Measurements from ENCODE around the gene QKI.

The QKI gene

GRCh38 chr6:163607792-163608191 is 193.3 kb downstream of the QKI start:
- DNase-seq (ENCODE audit: low read depth), result no peak
- H3K4me3 ChIP-seq (ENCODE audit: control insufficient read depth, low read depth, low read length), result no peak overlapping the region
- TF ChIP-seq, protein P1, sequence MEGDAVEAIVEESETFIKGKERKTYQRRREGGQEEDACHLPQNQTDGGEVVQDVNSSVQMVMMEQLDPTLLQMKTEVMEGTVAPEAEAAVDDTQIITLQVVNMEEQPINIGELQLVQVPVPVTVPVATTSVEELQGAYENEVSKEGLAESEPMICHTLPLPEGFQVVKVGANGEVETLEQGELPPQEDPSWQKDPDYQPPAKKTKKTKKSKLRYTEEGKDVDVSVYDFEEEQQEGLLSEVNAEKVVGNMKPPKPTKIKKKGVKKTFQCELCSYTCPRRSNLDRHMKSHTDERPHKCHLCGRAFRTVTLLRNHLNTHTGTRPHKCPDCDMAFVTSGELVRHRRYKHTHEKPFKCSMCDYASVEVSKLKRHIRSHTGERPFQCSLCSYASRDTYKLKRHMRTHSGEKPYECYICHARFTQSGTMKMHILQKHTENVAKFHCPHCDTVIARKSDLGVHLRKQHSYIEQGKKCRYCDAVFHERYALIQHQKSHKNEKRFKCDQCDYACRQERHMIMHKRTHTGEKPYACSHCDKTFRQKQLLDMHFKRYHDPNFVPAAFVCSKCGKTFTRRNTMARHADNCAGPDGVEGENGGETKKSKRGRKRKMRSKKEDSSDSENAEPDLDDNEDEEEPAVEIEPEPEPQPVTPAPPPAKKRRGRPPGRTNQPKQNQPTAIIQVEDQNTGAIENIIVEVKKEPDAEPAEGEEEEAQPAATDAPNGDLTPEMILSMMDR (IDR thresholded peaks at IDR 0.05; ENCODE audit: control insufficient read depth, insufficient read depth, low read depth, low read length, missing control alignments), result no peak

- no peak overlapping the region for H3K4me3 ChIP-seq (ENCODE audit: control insufficient read depth, low read depth, low read length)
- DNase-seq (ENCODE audit: low read depth), result no peak
- TF ChIP-seq, protein P1 (IDR thresholded peaks at IDR 0.05; ENCODE audit: control insufficient read depth, insufficient read depth, low read depth, low read length, missing control alignments), result no peak
These were observed 193.7 kb downstream of the QKI start for GRCh38 chr6:163608204-163608644.

DNA sequence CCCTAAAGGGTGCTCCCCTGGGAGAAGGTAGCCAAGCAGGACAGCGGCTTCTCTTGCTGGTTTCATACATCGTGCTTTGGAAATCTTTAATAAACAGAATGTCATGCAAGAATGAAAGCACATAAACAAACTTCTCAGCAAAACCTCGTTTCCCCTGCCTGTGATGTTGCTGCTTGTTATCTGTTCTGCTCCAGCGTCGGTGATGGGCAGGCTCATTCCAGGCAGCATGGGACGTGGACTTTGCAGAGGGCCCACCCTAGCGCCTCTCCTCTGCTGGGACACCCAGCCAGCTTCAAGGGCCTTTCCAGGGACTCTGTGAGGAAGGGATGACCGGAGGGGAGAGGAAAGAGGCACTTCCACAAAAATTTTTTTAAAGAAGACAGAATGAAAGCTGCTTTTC is 197.7 kb downstream of the QKI start:
- TF ChIP-seq, protein P1 (IDR thresholded peaks at IDR 0.05; ENCODE audit: control insufficient read depth, insufficient read depth, low read depth, low read length, missing control alignments), result no peak
- no peak for DNase-seq (ENCODE audit: low read depth)

GRCh38 chr6:163613025-163613424 is 198.5 kb downstream of the QKI start:
- TF ChIP-seq, protein P1 (IDR thresholded peaks at IDR 0.05; ENCODE audit: control insufficient read depth, insufficient read depth, low read depth, low read length, missing control alignments), result no peak
- DNase-seq (ENCODE audit: low read depth), result no peak
- no peak overlapping the region for H3K4me3 ChIP-seq (ENCODE audit: control insufficient read depth, low read depth, low read length)

More for the DNA sequence above, 197.7 kb downstream of the QKI start:
- H3K4me3 ChIP-seq (ENCODE audit: control insufficient read depth, low read depth, low read length), result no peak overlapping the region

- no peak for DNase-seq (ENCODE audit: low read depth)
- TF ChIP-seq, protein P1 (IDR thresholded peaks at IDR 0.05; ENCODE audit: control insufficient read depth, insufficient read depth, low read depth, low read length, missing control alignments), result no peak
- H3K4me3 ChIP-seq (ENCODE audit: control insufficient read depth, low read depth, low read length), result no peak overlapping the region
These were observed 199.2 kb downstream of the QKI start for GRCh38 chr6:163613668-163614067.

- H3K4me3 ChIP-seq (ENCODE audit: control insufficient read depth, low read depth, low read length), result no peak overlapping the region
- TF ChIP-seq, protein P1 (IDR thresholded peaks at IDR 0.05; ENCODE audit: control insufficient read depth, insufficient read depth, low read depth, low read length, missing control alignments), result no peak
- no peak for DNase-seq (ENCODE audit: low read depth)
These were observed 201.9 kb downstream of the QKI start for GRCh38 chr6:163616452-163616851.

DNA sequence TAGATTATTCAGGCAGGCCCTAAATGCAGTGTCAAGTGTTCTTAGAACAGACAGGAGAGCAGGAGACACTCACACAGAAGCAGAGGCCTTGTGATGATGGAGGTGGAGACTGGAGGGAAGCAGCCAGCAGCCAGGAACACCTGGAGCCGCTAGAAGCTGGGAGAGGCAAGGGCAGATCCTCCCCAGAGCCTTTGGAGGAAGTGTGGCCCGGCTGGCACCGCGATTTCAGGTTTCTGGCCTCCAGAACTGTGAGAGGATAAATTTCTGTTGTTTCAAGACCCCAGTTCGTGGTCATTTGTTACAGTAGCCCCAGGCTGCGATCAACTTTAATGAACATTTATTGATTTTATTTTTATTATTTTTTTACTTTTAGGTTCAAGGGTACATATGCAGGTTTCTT is 203.0 kb downstream of the QKI start:
- no peak for DNase-seq (ENCODE audit: low read depth)
- TF ChIP-seq, protein P1 (IDR thresholded peaks at IDR 0.05; ENCODE audit: control insufficient read depth, insufficient read depth, low read depth, low read length, missing control alignments), result no peak
- H3K4me3 ChIP-seq (ENCODE audit: control insufficient read depth, low read depth, low read length), result no peak overlapping the region

Data from AG09309 (cell line).